Right lobe of liver (tissue), 6 donors: ENCODE data around the gene EPHA6. TPM values are rescaled to one million over a fixed set of nuclear protein-coding genes. Genes with fewer than 3 reads are reported as not detected.

ENCODE experiments used
- ATAC-seq, 4 donors: fragments of 200-7000 bp; cut with Tn5 transposase; one replicate each; pipeline ENCODE4 v1.9.1; 2020; ENCODE audit warnings: mild to moderate bottlenecking in 4 of 4, moderate library complexity in 4 of 4
- DNase-seq, 3 donors: peaks; one replicate each; pipeline ENCODE4 v3.0.0-alpha.2; 2020
- H3K27ac ChIP-seq, 3 donors: fragments of 200-600 bp; one replicate each; pipeline ENCODE4 v1.8.0; 2022
- H3K27me3 ChIP-seq, 2 donors: fragments of 200-600 bp; one replicate each; pipeline ENCODE4 v1.8.0; 2022
- H3K36me3 ChIP-seq, 4 donors: fragments of 200-600 bp; sonication (generic) in 1 of 4; one replicate each; pipeline versions ENCODE4 v1.5.1 to v1.8.0; 2017 to 2022; ENCODE audit warnings: control low read depth in 1 of 4
- H3K4me1 ChIP-seq, 4 donors: fragments of 200-600 bp; sonication (generic) in 1 of 4; one replicate each; pipeline versions ENCODE4 v1.5.1 to v1.8.0; 2017 to 2022; ENCODE audit warnings: control low read depth in 1 of 4
- H3K4me3 ChIP-seq, 3 donors: fragments of 200-600 bp; one replicate each; pipeline ENCODE4 v1.8.0; 2022
- H3K9me3 ChIP-seq, 4 donors: fragments of 200-600 bp; sonication (generic) in 1 of 4; one replicate each; pipeline versions ENCODE4 v1.5.1 to v1.8.0; 2017 to 2022; ENCODE audit warnings: control low read depth in 1 of 4
- POLR2A ChIP-seq: fragments of 450-650 bp; IDR thresholded peaks from one replicate; pipeline ENCODE4 v1.6.1; 2017; ENCODE audit warnings: antibody characterized with exemption, mild to moderate bottlenecking
- WGBS: methylation state at CpG from one replicate; pipeline ENCODE4 v1.1.6; 2018; ENCODE audit warnings: low coverage, low lambda C conversion rate; ENCODE audit not compliant: insufficient coverage; ENCODE audit errors: missing lambda C conversion rate; 5-methylcytosine and 5-hydroxymethylcytosine counted together
- intact Hi-C, 2 donors: fragments of 100-400 bp; cut with DNase I; formaldehyde crosslinking; loops; one replicate each; pipeline versions ENCODE4 v1.11.2 to v1.14.1; 2022
- total RNA-seq, 6 experiments: library from RNA; depleted of rRNA in 2 of 6; stranded (reverse); fragments of >200 nt in 2 of 6; fragmentation: NEBNext Ultra II Directional in 3 of 6; extraction: Animal tissue kit (Norgen Biotek cat#: 25700) in 3 of 6; gene quantifications; one replicate each; pipeline versions ENCODE4 v1.1.0 to v1.2.4, GENCODE V29; 2016 to 2023
- TF ChIP-seq, protein P1 (sequence below), 4 donors: fragments of 200-600 bp in 3 of 4; fragments of 450-650 bp in 1 of 4; IDR thresholded peaks; one replicate each; pipeline versions ENCODE4 v1.5.1 to v1.8.0; 2016 to 2022; ENCODE audit warnings: antibody characterized with exemption in 4 of 4, mild to moderate bottlenecking in 2 of 4
- donor health status: DM: no; HTN: yes; CAD: no.
- donor health status: DM: no; HTN: no; CAD: no.
- donor health status: DM: no; HTN: no; CAD: no.
- donor health status: DM: no; HTN: yes; CAD: no.
- donor health status: DM: no; HTN: yes; CAD: no.

The EPHA6 gene
- total RNA-seq, 6 experiments from 2014 or later, result not detected

DNA sequence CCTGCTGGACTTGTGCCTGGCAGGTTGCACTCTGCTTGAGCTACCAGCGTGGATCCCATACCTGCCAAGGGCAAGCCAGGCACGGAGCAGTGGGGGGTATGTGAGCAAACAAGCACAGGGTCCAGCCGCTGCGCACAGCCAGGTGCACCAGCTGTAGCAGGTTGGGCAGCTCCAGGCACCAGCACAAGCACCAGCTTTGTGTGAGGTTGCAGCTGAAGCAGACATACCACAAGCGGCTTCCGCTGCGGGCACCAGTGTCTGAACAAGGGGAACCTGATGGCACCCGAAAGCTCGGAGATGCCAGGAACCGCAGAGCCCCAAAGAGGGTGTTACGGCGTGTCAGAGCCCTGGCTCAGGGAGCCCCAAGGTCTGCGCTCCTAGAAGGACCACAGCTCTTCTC is 477.5 kb downstream of the EPHA6 start:
- TF ChIP-seq, protein P1, sequence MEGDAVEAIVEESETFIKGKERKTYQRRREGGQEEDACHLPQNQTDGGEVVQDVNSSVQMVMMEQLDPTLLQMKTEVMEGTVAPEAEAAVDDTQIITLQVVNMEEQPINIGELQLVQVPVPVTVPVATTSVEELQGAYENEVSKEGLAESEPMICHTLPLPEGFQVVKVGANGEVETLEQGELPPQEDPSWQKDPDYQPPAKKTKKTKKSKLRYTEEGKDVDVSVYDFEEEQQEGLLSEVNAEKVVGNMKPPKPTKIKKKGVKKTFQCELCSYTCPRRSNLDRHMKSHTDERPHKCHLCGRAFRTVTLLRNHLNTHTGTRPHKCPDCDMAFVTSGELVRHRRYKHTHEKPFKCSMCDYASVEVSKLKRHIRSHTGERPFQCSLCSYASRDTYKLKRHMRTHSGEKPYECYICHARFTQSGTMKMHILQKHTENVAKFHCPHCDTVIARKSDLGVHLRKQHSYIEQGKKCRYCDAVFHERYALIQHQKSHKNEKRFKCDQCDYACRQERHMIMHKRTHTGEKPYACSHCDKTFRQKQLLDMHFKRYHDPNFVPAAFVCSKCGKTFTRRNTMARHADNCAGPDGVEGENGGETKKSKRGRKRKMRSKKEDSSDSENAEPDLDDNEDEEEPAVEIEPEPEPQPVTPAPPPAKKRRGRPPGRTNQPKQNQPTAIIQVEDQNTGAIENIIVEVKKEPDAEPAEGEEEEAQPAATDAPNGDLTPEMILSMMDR (IDR thresholded peaks at IDR 0.05), result no peak
- TF ChIP-seq POLR2A, result no peak
- no peaks in the 10 kb centered on the region for H3K4me1 ChIP-seq
- DNase-seq (no peak), ATAC-seq (no peak)
- H3K36me3 ChIP-seq, result no peaks in the 10 kb centered on the region
- WGBS, result 83% methylated on average over 8 of the region's 13 CpGs
- no peak overlapping the region for H3K4me3 ChIP-seq
- no peaks in the 10 kb centered on the region for H3K9me3 ChIP-seq
- intact Hi-C loops, result no loop called here
- no peak overlapping the region for H3K27ac ChIP-seq
- H3K27me3 ChIP-seq, result no peaks in the 10 kb centered on the region

DNA sequence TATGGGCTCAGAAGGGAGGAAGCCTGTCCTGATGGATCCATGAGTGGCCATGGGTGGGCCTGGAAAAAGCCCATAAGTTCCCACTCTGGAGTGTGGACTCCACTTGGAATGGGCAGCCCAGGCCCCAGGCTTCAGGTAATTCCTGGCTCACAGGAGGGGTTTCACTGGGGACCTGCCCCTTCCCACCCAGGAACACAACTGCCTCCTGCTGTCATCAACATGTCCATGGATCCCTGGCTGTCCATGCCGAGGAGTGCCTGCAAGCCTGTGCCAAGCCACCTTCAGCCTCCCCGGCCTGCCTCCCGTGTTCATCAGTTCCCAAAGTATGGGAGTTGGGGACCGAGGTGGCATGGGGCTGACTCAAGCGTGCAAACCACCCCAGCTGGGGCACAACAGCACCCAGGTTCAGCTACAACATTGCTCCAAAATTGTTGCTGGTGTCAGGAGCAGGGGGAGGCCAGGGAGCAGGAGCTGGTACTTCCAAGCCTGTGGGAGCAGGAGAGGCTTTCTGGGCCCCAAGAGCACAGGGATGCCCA is 479.3 kb downstream of the EPHA6 start:
- ATAC-seq (no peak), DNase-seq (no peak)
- no peaks in the 10 kb centered on the region for H3K27me3 ChIP-seq
- no peaks in the 10 kb centered on the region for H3K36me3 ChIP-seq
- H3K4me1 ChIP-seq, result no peaks in the 10 kb centered on the region
- no peaks in the 10 kb centered on the region for H3K9me3 ChIP-seq
- TF ChIP-seq POLR2A, result no peak
- TF ChIP-seq, protein P1 (IDR thresholded peaks at IDR 0.05), result no peak
- intact Hi-C loops, result no loop called here
- WGBS, result no CpG with 5 or more reads among the region's 5 CpGs
- no peak overlapping the region for H3K4me3 ChIP-seq
- no peak overlapping the region for H3K27ac ChIP-seq

DNA sequence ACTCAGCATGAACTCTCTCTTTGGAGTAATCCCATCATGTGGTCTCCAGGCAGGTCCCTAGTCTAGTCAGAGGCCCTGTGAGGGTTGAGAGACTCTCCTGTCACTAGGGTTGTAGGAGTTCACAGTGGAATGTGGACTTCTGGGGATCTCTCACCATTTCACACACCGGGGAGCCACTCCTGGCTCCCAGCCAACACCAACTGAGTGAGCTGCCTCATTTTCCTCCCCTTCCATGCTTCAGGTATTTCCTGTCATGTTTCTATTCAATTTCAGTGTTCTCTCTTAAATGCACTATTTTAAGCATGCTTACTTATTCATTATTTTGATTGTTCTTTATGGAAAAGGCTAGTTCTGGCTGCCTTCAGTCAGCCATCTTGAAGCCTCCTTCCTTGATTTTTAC is 482.6 kb downstream of the EPHA6 start:
- Histone ChIP-seq H3K9me3 (no peaks in the 10 kb centered on the region), H3K4me1 (no peaks in the 10 kb centered on the region), H3K27ac (no peak overlapping the region), H3K27me3 (no peaks in the 10 kb centered on the region), H3K4me3 (no peak overlapping the region), H3K36me3 (no peaks in the 10 kb centered on the region)
- 0% methylated on average over 1 of the region's 1 CpG for whole genome bisulfite sequencing
- TF ChIP-seq, protein P1 (IDR thresholded peaks at IDR 0.05), result no peak
- TF ChIP-seq POLR2A, result no peak
- DNase-seq (no peak), ATAC-seq (no peak)
- intact Hi-C loops, result no loop called here

DNA sequence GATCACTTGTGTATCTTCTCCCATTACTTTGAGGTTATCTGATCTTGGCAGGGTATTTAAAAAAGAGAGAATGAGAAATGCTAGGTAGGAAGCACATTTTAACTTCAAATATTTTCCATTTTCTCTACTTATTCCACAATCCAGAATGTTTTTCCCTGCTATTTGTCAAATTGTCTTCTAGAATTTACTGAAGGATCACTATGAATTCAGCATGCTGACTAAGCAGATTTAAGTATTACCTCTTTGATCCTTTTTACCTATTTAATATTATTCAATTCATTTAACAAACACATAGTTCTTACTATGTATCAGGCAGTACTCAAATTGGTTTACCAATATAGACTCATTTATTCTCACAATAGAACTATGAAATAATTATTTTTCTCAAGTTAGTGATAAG is 486.7 kb downstream of the EPHA6 start:
- ATAC-seq, result no peak
- H3K4me1 ChIP-seq, result no peaks in the 10 kb centered on the region
- no peaks in the 10 kb centered on the region for H3K9me3 ChIP-seq

More for the DNA sequence above, 486.7 kb downstream of the EPHA6 start:
- Histone ChIP-seq H3K27ac (no peak overlapping the region), H3K4me3 (no peak overlapping the region), H3K36me3 (no peaks in the 10 kb centered on the region), H3K27me3 (no peaks in the 10 kb centered on the region)
- TF ChIP-seq, protein P1 (IDR thresholded peaks at IDR 0.05), result no peak
- TF ChIP-seq POLR2A, result no peak
- intact Hi-C loops, result no loop called here
- no peak for DNase-seq
